RWPE1 (cell line): ENCODE data around the gene FAM171A1.

Experiments
- CTCF ChIA-PET: fragments of 350-600 bp; sonication (Branson Sonifier 250); formaldehyde crosslinking; extraction: SDS; loops from one replicate; lab custom pipeline; 2021; lab: Yijun Ruan, JAX
- POLR2A ChIA-PET: fragments of 400-600 bp; formaldehyde crosslinking; extraction: SDS; loops from one replicate; lab custom pipeline; 2020; ENCODE audit warnings: antibody characterized with exemption; ENCODE audit not compliant: low non-redundant PET; lab: Yijun Ruan, JAX
- DNase-seq: peaks from one replicate; pipeline ENCODE4 v3.0.0; 2012; ENCODE audit warnings: low spot score
- H3K27ac ChIP-seq: fragments of 450-650 bp; 2 replicates; pipeline ENCODE4 v1.5.1; 2017
- TF ChIP-seq, protein P1 (sequence below): fragments of 450-650 bp; conservative IDR thresholded peaks from 2 replicates; pipeline ENCODE4 v1.5.1; 2017; ENCODE audit warnings: low read depth, mild to moderate bottlenecking

FAM171A1 gene

DNA sequence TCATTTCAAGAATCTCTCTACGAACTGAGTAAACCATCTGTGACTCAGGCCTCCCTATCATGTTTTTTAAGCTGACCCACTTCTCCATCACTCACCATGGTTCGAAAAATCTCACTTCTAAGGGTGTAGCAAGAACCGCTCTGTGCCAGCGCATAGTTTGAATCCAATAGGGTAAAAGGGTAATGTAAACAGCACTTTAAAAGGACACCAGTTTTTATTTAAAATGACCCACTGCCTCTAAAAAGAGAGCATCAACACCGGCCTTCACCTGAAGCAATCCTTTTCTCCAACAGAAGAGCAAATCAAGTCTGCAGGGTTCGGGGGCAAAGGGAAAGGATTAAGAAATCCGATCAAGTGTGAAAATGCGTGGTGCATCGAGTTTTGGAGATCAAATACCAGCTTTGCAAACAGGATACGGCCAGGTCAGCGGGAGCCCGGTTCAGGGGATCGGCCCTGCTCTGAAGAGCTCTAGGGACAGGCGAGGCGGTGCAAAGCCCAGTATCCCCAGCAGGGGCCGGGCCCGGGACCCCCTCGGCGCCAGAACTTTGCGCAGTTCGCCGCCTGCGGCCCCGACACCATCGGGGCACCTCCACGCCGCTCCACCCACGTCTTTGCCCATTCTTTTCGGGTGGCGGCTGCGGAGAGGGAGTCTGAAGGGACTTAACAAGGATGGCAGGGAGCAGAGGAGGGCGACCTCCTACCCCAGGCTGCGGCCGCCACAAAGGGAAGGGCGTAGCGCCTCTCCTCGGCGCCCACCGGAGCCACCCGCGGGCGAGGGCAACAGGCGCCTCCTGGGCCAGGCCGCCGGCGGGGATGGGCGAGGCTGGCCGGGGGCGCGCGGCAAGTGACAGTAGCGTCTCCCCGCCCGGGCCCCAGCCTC lies 203.4 kb downstream of the FAM171A1 start:
- TF ChIP-seq, protein P1, sequence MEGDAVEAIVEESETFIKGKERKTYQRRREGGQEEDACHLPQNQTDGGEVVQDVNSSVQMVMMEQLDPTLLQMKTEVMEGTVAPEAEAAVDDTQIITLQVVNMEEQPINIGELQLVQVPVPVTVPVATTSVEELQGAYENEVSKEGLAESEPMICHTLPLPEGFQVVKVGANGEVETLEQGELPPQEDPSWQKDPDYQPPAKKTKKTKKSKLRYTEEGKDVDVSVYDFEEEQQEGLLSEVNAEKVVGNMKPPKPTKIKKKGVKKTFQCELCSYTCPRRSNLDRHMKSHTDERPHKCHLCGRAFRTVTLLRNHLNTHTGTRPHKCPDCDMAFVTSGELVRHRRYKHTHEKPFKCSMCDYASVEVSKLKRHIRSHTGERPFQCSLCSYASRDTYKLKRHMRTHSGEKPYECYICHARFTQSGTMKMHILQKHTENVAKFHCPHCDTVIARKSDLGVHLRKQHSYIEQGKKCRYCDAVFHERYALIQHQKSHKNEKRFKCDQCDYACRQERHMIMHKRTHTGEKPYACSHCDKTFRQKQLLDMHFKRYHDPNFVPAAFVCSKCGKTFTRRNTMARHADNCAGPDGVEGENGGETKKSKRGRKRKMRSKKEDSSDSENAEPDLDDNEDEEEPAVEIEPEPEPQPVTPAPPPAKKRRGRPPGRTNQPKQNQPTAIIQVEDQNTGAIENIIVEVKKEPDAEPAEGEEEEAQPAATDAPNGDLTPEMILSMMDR = peak; percentile 19; the same call in 1 of the 2 replicates
- DNase-seq = peak; percentile 48
- ChIA-PET POLR2A (no interaction called here), CTCF (interaction anchor here (0.5 to 0.7 kb wide), 4 partner anchors 11 to 485 kb away, joined by 3 read pairs; no protein-coding TSS in a partner anchor)
- H3K27ac ChIP-seq = peak overlapping the region; percentile 83

DNA sequence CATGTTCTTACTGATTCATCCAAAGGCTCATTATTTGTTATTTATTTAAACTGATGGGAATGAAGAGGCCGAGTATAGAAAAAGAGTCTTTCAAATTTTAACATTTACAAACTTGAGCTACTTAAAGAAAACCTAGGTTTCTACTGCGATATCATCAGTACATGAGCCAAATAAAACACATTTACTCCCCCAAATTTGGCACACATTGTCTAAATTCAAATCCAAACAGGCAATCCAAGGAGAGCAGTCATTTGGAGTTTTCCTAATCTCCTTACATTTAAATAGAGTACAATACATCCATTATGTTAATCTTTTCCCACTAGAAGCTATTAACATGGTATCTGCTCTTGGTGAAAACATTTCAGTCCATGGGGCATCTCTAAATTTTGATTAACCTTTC lies 204.8 kb downstream of the FAM171A1 start:
- DNase-seq = no peak
- ChIA-PET POLR2A (no interaction called here), CTCF (no interaction called here)
- TF ChIP-seq, protein P1 = no peak
- no peak overlapping the region for H3K27ac ChIP-seq

DNA sequence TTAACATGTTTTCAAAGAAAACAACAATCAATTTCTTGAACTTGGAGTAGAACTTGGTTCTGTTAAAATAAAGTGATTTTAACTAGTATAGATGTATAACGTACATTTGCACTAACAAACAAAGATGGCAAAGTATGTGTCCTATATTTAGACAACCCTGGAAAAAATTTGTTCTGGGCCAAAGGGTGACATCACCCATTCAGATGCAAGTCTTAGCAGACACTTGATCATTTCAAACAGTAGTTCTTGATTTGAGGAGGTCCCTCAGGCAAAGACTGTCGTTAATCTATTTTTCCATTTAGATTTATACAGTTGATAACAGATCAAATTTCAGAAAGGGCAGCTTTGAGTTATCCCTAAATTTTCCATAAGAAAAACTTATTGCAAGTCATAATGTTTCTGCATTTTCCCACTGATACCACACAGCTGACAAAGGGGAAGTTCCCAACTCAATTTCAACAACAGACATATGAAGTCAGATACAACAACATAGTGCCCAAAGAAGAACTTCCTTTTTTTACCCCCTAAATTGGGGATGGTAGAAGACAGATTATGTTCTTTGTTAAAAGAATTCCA lies 207.7 kb downstream of the FAM171A1 start:
- TF ChIP-seq, protein P1 = no peak
- ChIA-PET POLR2A (interaction anchor here (0.7 kb wide), 1 partner anchor 63 kb away, joined by 5 read pairs; no protein-coding TSS in a partner anchor), CTCF (no interaction called here)
- no peak overlapping the region for H3K27ac ChIP-seq
- no peak for DNase-seq
